Activated CD8-positive, alpha-beta memory T cell treated with anti-CD3 and anti-CD28 coated beads for 48 hours (primary cell): Measurements from ENCODE around the gene NUMB.

Experiments
- DNase-seq, 3 experiments: peaks; one replicate each; pipeline ENCODE4 v3.0.0-alpha.2; 2020; ENCODE audit warnings: low read depth in 2 of 3, low spot score in 2 of 3

Gene NUMB

GRCh38 chr14:73262427-73263183 lies 195.7 kb downstream of the NUMB start:
- no peak for DNase-seq

- DNase-seq: no peak
These were observed 196.6 kb downstream of the NUMB start for GRCh38 chr14:73261520-73262426.

- no peak for DNase-seq
These were observed 197.3 kb downstream of the NUMB start for GRCh38 chr14:73261075-73261474.

GRCh38 chr14:73260574-73260973 lies 197.8 kb downstream of the NUMB start:
- no peak for DNase-seq

GRCh38 chr14:73259837-73260236 lies 198.5 kb downstream of the NUMB start:
- no peak for DNase-seq

- no peak for DNase-seq
These were observed 199.3 kb downstream of the NUMB start for GRCh38 chr14:73258845-73259611.

GRCh38 chr14:73258076-73258475 lies 200.3 kb downstream of the NUMB start:
- no peak for DNase-seq

- no peak for DNase-seq
These were observed 202.6 kb downstream of the NUMB start for GRCh38 chr14:73255693-73256225.

GRCh38 chr14:73255005-73255400 lies 203.3 kb downstream of the NUMB start:
- no peak for DNase-seq

GRCh38 chr14:73254247-73255004 lies 203.9 kb downstream of the NUMB start:
- DNase-seq: no peak

GRCh38 chr14:73253721-73254120 lies 204.6 kb downstream of the NUMB start:
- no peak for DNase-seq

- no peak for DNase-seq
These were observed 205.1 kb downstream of the NUMB start for GRCh38 chr14:73253323-73253610.

- no peak for DNase-seq
These were observed 205.6 kb downstream of the NUMB start for GRCh38 chr14:73252491-73253322.

- DNase-seq: no peak
These were observed 206.7 kb downstream of the NUMB start for GRCh38 chr14:73251516-73252215.

GRCh38 chr14:73250781-73251500 lies 207.4 kb downstream of the NUMB start:
- DNase-seq: no peak

- no peak for DNase-seq
These were observed 208.0 kb downstream of the NUMB start for GRCh38 chr14:73250317-73250713.

GRCh38 chr14:73249564-73250316 lies 208.6 kb downstream of the NUMB start:
- DNase-seq: no peak

GRCh38 chr14:73249108-73249507 lies 209.2 kb downstream of the NUMB start:
- no peak for DNase-seq
